Prostate gland (tissue), 2 donors: ENCODE data around the gene GDI1. TPM values are rescaled to one million over a fixed set of nuclear protein-coding genes. Genes with fewer than 3 reads are reported as not detected.

Experiments used
- DNase-seq: peaks from one replicate; pipeline ENCODE4 v3.0.0-alpha.2; 2019; ENCODE audit warnings: low spot score
- H3K27ac ChIP-seq, 2 donors: fragments of 200-600 bp; sonication (generic); 2 replicates each; pipeline ENCODE4 v1.5.1; 2017 to 2019
- H3K27me3 ChIP-seq: fragments of 200-600 bp; sonication (generic); replicated peaks from 2 replicates; pipeline ENCODE4 v1.5.1; 2019; ENCODE audit not compliant: insufficient read depth
- H3K36me3 ChIP-seq, 2 donors: fragments of 200-600 bp; sonication (generic); 1 replicate in 1 of 2; 2 replicates in 1 of 2; pipeline versions ENCODE4 v1.5.1 to v1.8.1; 2017 to 2019
- H3K4me1 ChIP-seq: fragments of 200-600 bp; sonication (generic); replicated peaks from 2 replicates; pipeline ENCODE4 v1.5.1; 2019
- H3K4me3 ChIP-seq, 2 donors: fragments of 200-600 bp; sonication (generic); 2 replicates each; pipeline ENCODE4 v1.5.1; 2017 to 2019
- H3K9me3 ChIP-seq: fragments of 200-600 bp; sonication (generic); 2 replicates; pipeline ENCODE4 v1.5.1; 2017
- POLR2A ChIP-seq: fragments of 450-650 bp; IDR thresholded peaks from one replicate; pipeline ENCODE4 v1.6.1; 2016; ENCODE audit warnings: antibody characterized with exemption, mild to moderate bottlenecking
- POLR2AphosphoS5 ChIP-seq: sonication (generic); formaldehyde crosslinking; IDR thresholded peaks from one replicate; pipeline ENCODE4 v1.6.1; 2017; ENCODE audit warnings: antibody characterized with exemption
- WGBS: methylation state at CpG from one replicate; pipeline ENCODE4 v1.1.5; 2018; 5-methylcytosine and 5-hydroxymethylcytosine counted together
- intact Hi-C: fragments of 100-400 bp; cut with DNase I; formaldehyde crosslinking; loops from one replicate; pipeline ENCODE4 v1.14.2; 2022
- total RNA-seq, 2 donors: library from RNA; depleted of rRNA; stranded (reverse); fragments of >200 nt; gene quantifications; one replicate each; pipeline ENCODE4 v1.1.0, GENCODE V29; 2016
- TF ChIP-seq, protein P1 (sequence below), 4 experiments: fragments of 200-600 bp in 2 of 4; fragments of 450-650 bp in 2 of 4; sonication (generic) in 2 of 4; IDR thresholded peaks; 1 replicate in 3 of 4; 2 replicates in 1 of 4; pipeline ENCODE4 v1.5.1; 2016 to 2019; ENCODE audit warnings: antibody characterized with exemption in 4 of 4, mild to moderate bottlenecking in 2 of 4, moderate library complexity in 2 of 4

GDI1 gene
- total RNA-seq, 2 donors from 2014 or later, result 52.9 to 148 TPM

DNA sequence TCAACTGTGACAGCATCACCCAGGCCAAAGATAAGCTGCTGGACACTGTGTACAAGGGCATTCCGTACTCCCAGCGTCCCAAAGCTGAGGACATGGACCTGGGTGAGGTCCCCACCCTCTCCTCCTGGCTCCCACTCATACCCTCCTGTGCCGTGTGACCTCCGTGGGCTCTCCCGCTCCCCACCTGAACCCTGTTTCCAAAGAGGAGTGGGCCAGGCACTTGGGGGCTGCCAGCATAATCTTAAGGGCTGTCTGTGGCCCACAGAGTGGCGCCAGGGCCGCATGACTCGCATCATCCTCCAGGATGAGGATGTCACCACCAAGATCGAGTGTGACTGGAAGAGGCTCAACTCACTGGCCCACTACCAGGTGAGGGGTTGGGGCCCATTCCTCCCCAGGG is 32.2 kb downstream of the GDI1 start:
- 86% methylated on average over 9 of the region's 9 CpGs for WGBS

DNA sequence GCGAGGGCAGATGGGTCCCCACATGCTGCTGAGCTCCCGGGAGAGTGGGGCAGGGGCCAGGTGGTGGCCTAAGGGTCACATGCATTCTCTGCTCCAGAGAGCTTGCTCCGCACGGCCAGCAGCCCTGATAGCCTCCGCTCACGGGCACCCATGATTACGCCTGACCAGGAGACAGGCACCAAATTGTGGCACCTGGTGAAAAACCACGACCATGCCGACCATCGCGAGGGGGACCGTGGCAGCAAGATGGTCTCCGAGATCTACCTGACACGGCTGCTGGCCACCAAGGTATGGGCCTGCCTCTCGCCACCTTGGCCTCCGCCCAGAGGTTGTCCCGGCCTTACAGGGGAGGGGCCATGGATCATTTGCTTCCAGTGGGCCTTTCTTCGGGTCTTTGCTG is 32.9 kb downstream of the GDI1 start:
- TF ChIP-seq POLR2AphosphoS5 (no peak), POLR2A (no peak)
- TF ChIP-seq, protein P1, sequence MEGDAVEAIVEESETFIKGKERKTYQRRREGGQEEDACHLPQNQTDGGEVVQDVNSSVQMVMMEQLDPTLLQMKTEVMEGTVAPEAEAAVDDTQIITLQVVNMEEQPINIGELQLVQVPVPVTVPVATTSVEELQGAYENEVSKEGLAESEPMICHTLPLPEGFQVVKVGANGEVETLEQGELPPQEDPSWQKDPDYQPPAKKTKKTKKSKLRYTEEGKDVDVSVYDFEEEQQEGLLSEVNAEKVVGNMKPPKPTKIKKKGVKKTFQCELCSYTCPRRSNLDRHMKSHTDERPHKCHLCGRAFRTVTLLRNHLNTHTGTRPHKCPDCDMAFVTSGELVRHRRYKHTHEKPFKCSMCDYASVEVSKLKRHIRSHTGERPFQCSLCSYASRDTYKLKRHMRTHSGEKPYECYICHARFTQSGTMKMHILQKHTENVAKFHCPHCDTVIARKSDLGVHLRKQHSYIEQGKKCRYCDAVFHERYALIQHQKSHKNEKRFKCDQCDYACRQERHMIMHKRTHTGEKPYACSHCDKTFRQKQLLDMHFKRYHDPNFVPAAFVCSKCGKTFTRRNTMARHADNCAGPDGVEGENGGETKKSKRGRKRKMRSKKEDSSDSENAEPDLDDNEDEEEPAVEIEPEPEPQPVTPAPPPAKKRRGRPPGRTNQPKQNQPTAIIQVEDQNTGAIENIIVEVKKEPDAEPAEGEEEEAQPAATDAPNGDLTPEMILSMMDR (IDR thresholded peaks at IDR 0.05), result no peak
- H3K36me3 ChIP-seq, result no peaks in the 10 kb centered on the region
- 86% methylated on average over 10 of the region's 18 CpGs for WGBS

More for the DNA sequence above, 32.2 kb downstream of the GDI1 start:
- H3K9me3 ChIP-seq, result no peaks in the 10 kb centered on the region
- intact Hi-C loops, result no loop called here
- no peaks in the 10 kb centered on the region for H3K36me3 ChIP-seq
- H3K27me3 ChIP-seq, result no peaks in the 10 kb centered on the region
- DNase-seq, result no peak
- TF ChIP-seq POLR2AphosphoS5, result no peak
- no peak overlapping the region for H3K4me3 ChIP-seq
- H3K4me1 ChIP-seq, result no peaks in the 10 kb centered on the region
- no peak overlapping the region for H3K27ac ChIP-seq

DNA sequence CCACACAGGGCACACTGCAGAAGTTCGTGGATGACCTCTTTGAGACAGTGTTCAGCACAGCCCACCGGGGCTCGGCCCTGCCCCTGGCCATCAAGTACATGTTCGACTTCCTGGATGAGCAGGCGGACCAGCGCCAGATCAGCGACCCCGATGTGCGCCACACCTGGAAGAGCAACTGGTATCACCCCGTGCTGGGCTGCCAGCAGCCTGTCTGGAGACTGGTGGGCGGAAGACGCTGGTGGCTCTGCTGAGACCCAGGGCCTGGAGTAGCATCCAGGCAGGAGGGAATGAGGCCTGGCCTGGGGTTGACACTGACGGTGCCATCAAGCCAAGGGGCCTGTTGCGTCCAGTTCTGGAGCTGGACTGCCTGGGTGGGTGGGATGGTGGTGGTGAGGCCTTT is 33.5 kb downstream of the GDI1 start:
- Histone ChIP-seq H3K36me3 (no peaks in the 10 kb centered on the region), H3K27ac (no peak overlapping the region), H3K4me3 (no peak overlapping the region), H3K9me3 (no peaks in the 10 kb centered on the region), H3K4me1 (no peaks in the 10 kb centered on the region), H3K27me3 (no peaks in the 10 kb centered on the region)
- DNase-seq, result no peak
- WGBS, result 91% methylated on average over 13 of the region's 14 CpGs
- intact Hi-C loops, result no loop called here
- TF ChIP-seq POLR2A (no peak), POLR2AphosphoS5 (no peak)
- TF ChIP-seq, protein P1 (IDR thresholded peaks at IDR 0.05), result no peak

More for the DNA sequence above, 32.9 kb downstream of the GDI1 start:
- H3K4me3 ChIP-seq, result no peak overlapping the region
- no peaks in the 10 kb centered on the region for H3K9me3 ChIP-seq
- no peaks in the 10 kb centered on the region for H3K4me1 ChIP-seq
- no peaks in the 10 kb centered on the region for H3K27me3 ChIP-seq
- no peak overlapping the region for H3K27ac ChIP-seq
- DNase-seq, result no peak
- intact Hi-C loops, result no loop called here

DNA sequence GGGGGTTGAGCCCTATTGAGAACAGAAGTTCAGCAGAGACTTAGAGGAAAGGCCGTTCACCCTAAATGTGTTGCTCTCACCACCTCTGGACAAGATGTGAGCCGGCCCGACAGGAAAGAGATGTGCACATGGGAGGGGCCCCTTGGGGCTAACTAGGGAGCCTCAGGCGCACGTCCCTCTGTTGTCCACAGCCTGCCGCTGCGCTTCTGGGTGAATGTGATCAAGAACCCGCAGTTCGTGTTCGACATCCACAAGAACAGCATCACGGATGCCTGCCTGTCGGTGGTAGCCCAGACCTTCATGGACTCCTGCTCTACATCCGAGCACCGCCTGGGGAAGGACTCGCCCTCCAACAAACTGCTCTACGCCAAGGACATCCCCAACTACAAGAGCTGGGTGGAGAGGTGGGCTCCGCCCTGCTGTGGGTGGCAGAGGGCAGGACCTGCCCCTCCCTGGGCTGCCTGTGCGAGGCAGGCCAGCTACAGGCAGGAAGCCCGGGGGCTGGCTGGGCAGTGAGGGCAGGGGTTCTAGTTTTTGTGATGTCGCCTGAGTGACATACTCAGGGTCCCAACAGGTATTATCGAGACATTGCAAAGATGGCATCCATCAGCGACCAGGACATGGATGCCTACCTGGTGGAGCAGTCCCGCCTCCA is 34.1 kb downstream of the GDI1 start:
- Histone ChIP-seq H3K4me3 (no peak overlapping the region), H3K27ac (no peak overlapping the region), H3K4me1 (no peaks in the 10 kb centered on the region), H3K27me3 (no peaks in the 10 kb centered on the region), H3K9me3 (no peaks in the 10 kb centered on the region), H3K36me3 (no peaks in the 10 kb centered on the region)
- intact Hi-C loops, result no loop called here
- TF ChIP-seq POLR2AphosphoS5 (no peak), POLR2A (no peak)
- TF ChIP-seq, protein P1 (IDR thresholded peaks at IDR 0.05), result no peak
- DNase-seq, result no peak
- 84% methylated on average over 9 of the region's 23 CpGs for WGBS

DNA sequence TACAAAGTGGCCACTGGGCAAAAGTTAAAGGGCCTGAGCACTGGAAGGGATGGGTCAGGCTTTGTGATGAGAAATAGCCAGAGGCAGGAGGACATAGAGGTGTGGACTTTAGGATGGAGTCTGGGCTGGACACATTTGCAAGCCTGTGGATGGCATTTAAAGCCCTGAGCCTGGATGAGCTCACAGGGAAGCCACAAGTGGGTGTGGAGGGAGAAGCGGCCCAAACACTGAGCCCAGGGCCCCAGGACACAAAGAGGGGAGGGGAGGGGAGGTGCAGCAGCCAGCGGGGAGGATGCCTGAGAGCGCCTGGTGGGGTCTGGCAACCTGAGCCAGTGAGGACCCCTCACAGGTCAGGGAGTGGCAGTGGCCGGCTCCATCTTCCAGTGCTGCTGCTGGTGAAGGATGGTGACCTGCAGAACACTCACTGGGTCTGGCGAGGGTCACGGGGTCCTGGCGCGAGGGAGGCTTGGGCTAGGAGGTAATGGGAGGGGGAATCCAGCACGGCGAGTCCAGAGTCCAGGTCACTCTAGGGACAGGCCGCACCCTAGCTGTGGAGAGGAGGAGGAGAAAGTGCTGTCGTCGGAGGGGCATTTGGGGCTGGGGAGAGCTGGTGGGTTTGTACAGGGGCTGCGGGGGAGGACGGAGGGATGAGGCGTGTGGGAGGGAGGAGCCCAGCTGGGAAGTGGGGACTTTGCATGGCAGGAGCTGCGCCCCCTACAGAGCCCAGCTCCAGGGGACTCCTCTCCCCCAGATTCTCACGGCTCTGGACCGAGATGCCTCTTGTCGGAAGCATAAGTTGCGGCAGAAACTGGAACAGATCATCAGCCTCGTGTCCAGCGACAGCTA is 35.1 kb downstream of the GDI1 start:
- 81% methylated on average over 22 of the region's 23 CpGs for WGBS
- H3K4me3 ChIP-seq, result no peak overlapping the region
- intact Hi-C loops, result no loop called here
- no peak for DNase-seq
- no peaks in the 10 kb centered on the region for H3K4me1 ChIP-seq
- no peaks in the 10 kb centered on the region for H3K36me3 ChIP-seq
- no peaks in the 10 kb centered on the region for H3K9me3 ChIP-seq
- no peaks in the 10 kb centered on the region for H3K27me3 ChIP-seq
- TF ChIP-seq POLR2AphosphoS5 (no peak), POLR2A (no peak)
- TF ChIP-seq, protein P1 (IDR thresholded peaks at IDR 0.05), result no peak
- no peak overlapping the region for H3K27ac ChIP-seq
